Measurements from ENCODE around the gene UBE2QL1. TPM values are rescaled to one million over a fixed set of nuclear protein-coding genes. Genes with fewer than 3 reads are reported as not detected.

The UBE2QL1 gene
- total and polyA plus RNA-seq, 2 donors from 2014 or later = 0.31 to 4.8 TPM

- FAIRE-seq = no peak
- Histone ChIP-seq H3K36me3 (ENCODE audit: control insufficient read depth in 2 of 3, insufficient read depth in 3 of 3, low read length in 3 of 3) (no peaks in the 10 kb centered on the region), H3K4me1 (ENCODE audit: control insufficient read depth in 2 of 3, insufficient read depth in 2 of 3, low read depth in 1 of 3, low read length in 3 of 3) (no peaks in the 10 kb centered on the region), H3K27me3 (ENCODE audit: control insufficient read depth, insufficient read depth, low read length) (no peaks in the 10 kb centered on the region), H3K9ac (ENCODE audit: low read length in 3 of 3) (no peak overlapping the region), H3K9me3 (ENCODE audit: control insufficient read depth in 2 of 3, insufficient read depth in 1 of 3, low read length in 3 of 3) (no peaks in the 10 kb centered on the region), H3K27ac (ENCODE audit: low read depth in 2 of 2, low read length in 2 of 2) (no peak overlapping the region), H3K4me3 (ENCODE audit: low read length in 3 of 3) (no peak overlapping the region)
- TF ChIP-seq, protein P1, sequence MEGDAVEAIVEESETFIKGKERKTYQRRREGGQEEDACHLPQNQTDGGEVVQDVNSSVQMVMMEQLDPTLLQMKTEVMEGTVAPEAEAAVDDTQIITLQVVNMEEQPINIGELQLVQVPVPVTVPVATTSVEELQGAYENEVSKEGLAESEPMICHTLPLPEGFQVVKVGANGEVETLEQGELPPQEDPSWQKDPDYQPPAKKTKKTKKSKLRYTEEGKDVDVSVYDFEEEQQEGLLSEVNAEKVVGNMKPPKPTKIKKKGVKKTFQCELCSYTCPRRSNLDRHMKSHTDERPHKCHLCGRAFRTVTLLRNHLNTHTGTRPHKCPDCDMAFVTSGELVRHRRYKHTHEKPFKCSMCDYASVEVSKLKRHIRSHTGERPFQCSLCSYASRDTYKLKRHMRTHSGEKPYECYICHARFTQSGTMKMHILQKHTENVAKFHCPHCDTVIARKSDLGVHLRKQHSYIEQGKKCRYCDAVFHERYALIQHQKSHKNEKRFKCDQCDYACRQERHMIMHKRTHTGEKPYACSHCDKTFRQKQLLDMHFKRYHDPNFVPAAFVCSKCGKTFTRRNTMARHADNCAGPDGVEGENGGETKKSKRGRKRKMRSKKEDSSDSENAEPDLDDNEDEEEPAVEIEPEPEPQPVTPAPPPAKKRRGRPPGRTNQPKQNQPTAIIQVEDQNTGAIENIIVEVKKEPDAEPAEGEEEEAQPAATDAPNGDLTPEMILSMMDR (IDR thresholded peaks at IDR 0.05; ENCODE audit: borderline replicate concordance, extremely low read depth, insufficient read depth) = no peak
- intact Hi-C loops (cut with DNase I) = no loop called here
- no peak for DNase-seq
Measured at GRCh38 chr5:6434731-6435130, 13.9 kb upstream of the UBE2QL1 start.

DNA sequence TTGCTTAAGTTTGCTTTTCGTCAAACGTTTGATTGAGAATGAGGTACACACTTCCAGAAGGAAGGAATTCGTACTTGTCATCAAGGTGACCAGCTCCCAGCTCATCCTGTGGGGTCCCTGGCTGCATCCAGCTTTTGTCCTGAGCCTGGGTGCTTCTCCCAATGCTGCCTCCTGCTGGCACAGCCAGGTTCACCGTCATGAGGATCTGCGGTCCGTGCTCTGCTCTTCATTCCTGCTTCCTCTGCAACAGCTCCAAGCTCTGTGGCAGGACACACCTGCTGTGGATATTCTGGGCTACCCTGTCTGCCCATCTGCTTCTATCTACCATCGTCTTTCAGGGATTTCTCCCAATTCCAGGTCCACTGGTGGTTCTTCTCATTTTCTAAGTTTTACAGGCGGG, 13.3 kb upstream of the UBE2QL1 start:
- TF ChIP-seq, protein P1 (IDR thresholded peaks at IDR 0.05; ENCODE audit: borderline replicate concordance, extremely low read depth, insufficient read depth) = no peak
- H3K27me3 ChIP-seq (ENCODE audit: control insufficient read depth, insufficient read depth, low read length) = no peaks in the 10 kb centered on the region
- peaks cover 0 to 4% (median 0%) of the 10 kb centered on the region in 3 donors for H3K9me3 ChIP-seq (ENCODE audit: control insufficient read depth in 2 of 3, insufficient read depth in 1 of 3, low read length in 3 of 3)
- no peak overlapping the region for H3K27ac ChIP-seq (ENCODE audit: low read depth in 2 of 2, low read length in 2 of 2)
- H3K36me3 ChIP-seq (ENCODE audit: control insufficient read depth in 2 of 3, insufficient read depth in 3 of 3, low read length in 3 of 3) = no peaks in the 10 kb centered on the region
- DNase-seq (peak in 2 of 5 donors; percentile 30 to 35), FAIRE-seq (no peak)
- H3K4me1 ChIP-seq (ENCODE audit: control insufficient read depth in 2 of 3, insufficient read depth in 2 of 3, low read depth in 1 of 3, low read length in 3 of 3) = no peaks in the 10 kb centered on the region
- intact Hi-C loops (cut with DNase I) = no loop called here
- no peak overlapping the region for H3K4me3 ChIP-seq (ENCODE audit: low read length in 3 of 3)
- H3K9ac ChIP-seq (ENCODE audit: low read length in 3 of 3) = no peak overlapping the region

DNA sequence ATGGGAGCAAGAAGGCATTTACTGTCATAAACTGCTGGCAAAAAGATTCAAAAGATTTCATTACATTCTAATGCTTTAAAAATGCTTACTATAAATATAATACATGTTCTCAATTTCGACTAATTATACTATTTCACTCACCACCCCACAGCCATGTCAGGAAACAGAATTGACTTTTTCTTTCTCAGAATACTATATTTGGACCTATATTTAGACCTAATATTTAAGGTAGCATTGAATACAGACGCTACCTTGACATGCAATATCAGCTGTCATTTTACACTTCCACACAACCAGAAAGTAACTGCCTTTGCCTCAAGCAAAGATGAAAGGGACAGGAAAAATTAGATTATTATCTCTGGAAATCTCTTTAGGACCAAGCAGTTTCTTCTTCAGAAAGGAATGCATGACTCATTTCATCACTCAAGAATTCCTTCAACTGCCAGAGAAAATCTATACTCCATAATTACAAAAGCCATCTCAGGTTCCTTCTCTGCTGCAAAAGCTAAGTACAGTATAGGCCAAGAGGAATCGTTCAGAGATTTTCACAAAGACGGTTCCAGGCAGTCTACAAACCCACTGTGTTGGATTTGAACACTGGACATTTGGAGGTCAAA, 11.8 kb upstream of the UBE2QL1 start:
- Histone ChIP-seq H3K27ac (ENCODE audit: low read depth in 2 of 2, low read length in 2 of 2) (no peak overlapping the region), H3K9ac (ENCODE audit: low read length in 3 of 3) (no peak overlapping the region), H3K27me3 (ENCODE audit: control insufficient read depth, insufficient read depth, low read length) (no peaks in the 10 kb centered on the region), H3K4me3 (ENCODE audit: low read length in 3 of 3) (no peak overlapping the region), H3K4me1 (ENCODE audit: control insufficient read depth in 2 of 3, insufficient read depth in 2 of 3, low read depth in 1 of 3, low read length in 3 of 3) (no peaks in the 10 kb centered on the region), H3K9me3 (ENCODE audit: control insufficient read depth in 2 of 3, insufficient read depth in 1 of 3, low read length in 3 of 3) (peaks cover 0 to 8% (median 0%) of the 10 kb centered on the region in 3 donors), H3K36me3 (ENCODE audit: control insufficient read depth in 2 of 3, insufficient read depth in 3 of 3, low read length in 3 of 3) (no peaks in the 10 kb centered on the region)
- intact Hi-C loops (cut with DNase I) = no loop called here
- no peak for DNase-seq
- no peak for FAIRE-seq
- TF ChIP-seq, protein P1 (IDR thresholded peaks at IDR 0.05; ENCODE audit: borderline replicate concordance, extremely low read depth, insufficient read depth) = no peak
